Measurements from ENCODE around the gene GPR156. TPM values are rescaled to one million over a fixed set of nuclear protein-coding genes. Genes with fewer than 3 reads are reported as not detected.

GPR156 gene
- polyA plus RNA-seq, 1 donor from 2014 or later = 0.22 TPM

- no peak overlapping the region for H3K4me2 ChIP-seq (ENCODE audit: low read length)
Measured at GRCh38 chr3:120203016-120203415, 82.0 kb downstream of the GPR156 start.

GRCh38 chr3:120202363-120202762, 82.7 kb downstream of the GPR156 start:
- no peaks in the 10 kb centered on the region for H3K9me3 ChIP-seq (ENCODE audit: low read length)
- H3K27ac ChIP-seq (ENCODE audit: low read length) = no peak overlapping the region
- no peak overlapping the region for H3K4me2 ChIP-seq (ENCODE audit: low read length)
- no peaks in the 10 kb centered on the region for H3F3A ChIP-seq (ENCODE audit: insufficient read depth, low read length, poor library complexity, severe bottlenecking)
- H3K4me3 ChIP-seq (ENCODE audit: low read length) = no peak overlapping the region
- H3K9me2 ChIP-seq (ENCODE audit: insufficient read depth, low read length) = no peaks in the 10 kb centered on the region
- no peak overlapping the region for H3K9ac ChIP-seq (ENCODE audit: low read length)
- no peaks in the 10 kb centered on the region for H3K79me2 ChIP-seq (replicated peaks; ENCODE audit: insufficient read depth, low read length)
- no peaks in the 10 kb centered on the region for H3K36me3 ChIP-seq (ENCODE audit: insufficient read depth, low read length)
- no peaks in the 10 kb centered on the region for H4K20me1 ChIP-seq (ENCODE audit: insufficient read depth)
- H2AFZ ChIP-seq (ENCODE audit: low read depth, low read length) = no peak overlapping the region
- H3K27me3 ChIP-seq (ENCODE audit: insufficient read depth, low read depth, low read length) = no peaks in the 10 kb centered on the region
- TF ChIP-seq RAD21 (conservative IDR thresholded peaks at IDR 0.05) = no peak
- no peak for TF ChIP-seq CTCF (IDR thresholded peaks at IDR 0.05; ENCODE audit: poor library complexity, severe bottlenecking)
- no peak for TF ChIP-seq REST (IDR thresholded peaks at IDR 0.05; ENCODE audit: borderline replicate concordance)
- TF ChIP-seq EP300 (conservative IDR thresholded peaks at IDR 0.05; ENCODE audit: poor library complexity, severe bottlenecking) = no peak
- no peak for TF ChIP-seq MXI1 (conservative IDR thresholded peaks at IDR 0.05; ENCODE audit: poor library complexity, severe bottlenecking)
- no peak for TF ChIP-seq EZH2 (IDR thresholded peaks at IDR 0.05; ENCODE audit: borderline replicate concordance, insufficient read depth, low read length, poor library complexity, severe bottlenecking)

More at GRCh38 chr3:120203016-120203415, 82.0 kb downstream of the GPR156 start:
- Histone ChIP-seq H3F3A (ENCODE audit: insufficient read depth, low read length, poor library complexity, severe bottlenecking) (no peaks in the 10 kb centered on the region), H3K27me3 (ENCODE audit: insufficient read depth, low read depth, low read length) (no peaks in the 10 kb centered on the region), H2AFZ (ENCODE audit: low read depth, low read length) (no peak overlapping the region), H3K9ac (ENCODE audit: low read length) (no peak overlapping the region), H3K9me2 (ENCODE audit: insufficient read depth, low read length) (no peaks in the 10 kb centered on the region), H3K9me3 (ENCODE audit: low read length) (no peaks in the 10 kb centered on the region), H3K27ac (ENCODE audit: low read length) (no peak overlapping the region), H3K36me3 (ENCODE audit: insufficient read depth, low read length) (no peaks in the 10 kb centered on the region), H3K4me3 (ENCODE audit: low read length) (no peak overlapping the region), H3K79me2 (replicated peaks; ENCODE audit: insufficient read depth, low read length) (no peaks in the 10 kb centered on the region), H4K20me1 (ENCODE audit: insufficient read depth) (no peaks in the 10 kb centered on the region)
- TF ChIP-seq EP300 (conservative IDR thresholded peaks at IDR 0.05; ENCODE audit: poor library complexity, severe bottlenecking) (no peak), TAF1 (IDR thresholded peaks at IDR 0.05; ENCODE audit: low read depth) (no peak), MXI1 (conservative IDR thresholded peaks at IDR 0.05; ENCODE audit: poor library complexity, severe bottlenecking) (no peak), SMC3 (conservative IDR thresholded peaks at IDR 0.05; ENCODE audit: poor library complexity) (no peak), RAD21 (conservative IDR thresholded peaks at IDR 0.05) (no peak), POLR2AphosphoS5 (IDR thresholded peaks at IDR 0.05) (no peak), CTCF (IDR thresholded peaks at IDR 0.05; ENCODE audit: poor library complexity, severe bottlenecking) (no peak), EZH2 (IDR thresholded peaks at IDR 0.05; ENCODE audit: borderline replicate concordance, insufficient read depth, low read length, poor library complexity, severe bottlenecking) (no peak), REST (IDR thresholded peaks at IDR 0.05; ENCODE audit: borderline replicate concordance) (no peak)
